ENCODE measurements around the gene LARGE1. TPM values are rescaled to one million over a fixed set of nuclear protein-coding genes. Genes with fewer than 3 reads are reported as not detected.

LARGE1 gene
- total and polyA plus RNA-seq, 11 donors: 31.2 to 211 (median 129) TPM

DNA sequence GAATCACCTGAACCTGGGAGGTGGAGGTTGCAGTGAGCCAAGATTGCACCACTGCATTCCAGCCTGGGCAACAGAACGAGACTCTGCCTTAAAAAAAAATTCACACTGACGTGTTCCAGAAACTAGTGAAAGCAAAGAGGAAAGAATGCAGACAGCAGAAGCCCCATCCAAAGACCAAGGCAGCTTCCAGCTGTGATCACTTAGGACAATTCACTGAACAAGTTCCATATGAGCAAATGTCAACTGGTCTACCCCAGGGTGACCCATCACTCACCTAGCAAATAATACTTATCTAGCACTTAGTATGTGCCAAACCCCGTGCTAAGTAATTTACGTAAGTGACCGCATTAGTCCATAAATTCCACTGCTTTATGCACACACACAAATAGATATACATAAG lies 138.9 kb downstream of the LARGE1 start:
- Histone ChIP-seq H3K27me3 (no peaks in the 10 kb centered on the region), H3K27ac (peak overlapping the region; percentile 39 to 84 (median 74)), H3K9me3 (no peaks in the 10 kb centered on the region), H3K4me1 (peaks cover 0 to 56% (median 23%) of the 10 kb centered on the region in 12 donors), H3K36me3 (no peaks in the 10 kb centered on the region), H3K4me3 (no peak overlapping the region)
- peak in 4 of 5 donors; percentile 26 to 58 (median 43) for DNase-seq
- 42 to 47% (median 45%) methylated on average over 5 of the region's 5 CpGs for WGBS, 4 donors
- TF ChIP-seq POLR2A (IDR thresholded peaks at IDR 0.05): no peak
- TF ChIP-seq, protein P1, sequence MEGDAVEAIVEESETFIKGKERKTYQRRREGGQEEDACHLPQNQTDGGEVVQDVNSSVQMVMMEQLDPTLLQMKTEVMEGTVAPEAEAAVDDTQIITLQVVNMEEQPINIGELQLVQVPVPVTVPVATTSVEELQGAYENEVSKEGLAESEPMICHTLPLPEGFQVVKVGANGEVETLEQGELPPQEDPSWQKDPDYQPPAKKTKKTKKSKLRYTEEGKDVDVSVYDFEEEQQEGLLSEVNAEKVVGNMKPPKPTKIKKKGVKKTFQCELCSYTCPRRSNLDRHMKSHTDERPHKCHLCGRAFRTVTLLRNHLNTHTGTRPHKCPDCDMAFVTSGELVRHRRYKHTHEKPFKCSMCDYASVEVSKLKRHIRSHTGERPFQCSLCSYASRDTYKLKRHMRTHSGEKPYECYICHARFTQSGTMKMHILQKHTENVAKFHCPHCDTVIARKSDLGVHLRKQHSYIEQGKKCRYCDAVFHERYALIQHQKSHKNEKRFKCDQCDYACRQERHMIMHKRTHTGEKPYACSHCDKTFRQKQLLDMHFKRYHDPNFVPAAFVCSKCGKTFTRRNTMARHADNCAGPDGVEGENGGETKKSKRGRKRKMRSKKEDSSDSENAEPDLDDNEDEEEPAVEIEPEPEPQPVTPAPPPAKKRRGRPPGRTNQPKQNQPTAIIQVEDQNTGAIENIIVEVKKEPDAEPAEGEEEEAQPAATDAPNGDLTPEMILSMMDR (IDR thresholded peaks at IDR 0.05): no peak
- peak; percentile 91 to 94 (median 94) for ATAC-seq
- intact Hi-C loops (cut with DNase I): loop anchor here in 2 of 10 donors (5.0 kb wide), 2 partner anchors 91 to 141 kb away; partner anchors contain the start of gene LARGE1 (in 1 of the 2)

DNA sequence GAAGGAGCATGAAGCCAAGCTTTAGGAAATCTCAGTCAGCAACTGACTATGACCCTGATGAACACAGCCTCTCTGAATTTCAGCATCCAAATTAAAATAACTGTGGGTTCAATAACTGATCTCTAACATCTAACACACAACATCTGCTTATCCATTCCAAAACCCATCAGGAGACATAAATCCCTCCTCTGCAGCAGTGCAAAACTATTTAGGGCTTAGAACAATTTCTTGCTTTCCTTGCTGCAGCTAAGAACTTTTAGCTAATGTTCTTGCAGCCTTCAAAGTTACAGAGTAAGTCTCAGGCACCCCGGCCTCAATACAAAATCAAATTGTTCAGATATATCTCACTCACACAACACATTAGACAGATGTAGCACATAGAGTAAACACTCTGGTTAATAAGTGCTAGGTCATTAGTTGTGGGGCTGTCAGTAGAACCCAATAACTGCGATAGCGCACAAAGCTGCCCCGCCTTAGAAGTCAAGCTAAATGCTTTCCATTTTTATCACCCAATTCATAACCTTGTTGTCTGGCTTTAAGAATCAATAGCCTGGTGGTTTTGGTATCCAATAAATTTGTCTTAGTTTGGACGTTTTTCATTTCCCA lies 139.6 kb downstream of the LARGE1 start:
- TF ChIP-seq POLR2A (IDR thresholded peaks at IDR 0.05): no peak
- TF ChIP-seq, protein P1 (IDR thresholded peaks at IDR 0.05): no peak
- Histone ChIP-seq H3K27ac (peak overlapping the region in 10 of 12 donors; percentile 39 to 84 (median 76)), H3K36me3 (no peaks in the 10 kb centered on the region), H3K4me3 (no peak overlapping the region), H3K9me3 (no peaks in the 10 kb centered on the region), H3K4me1 (peaks cover 0 to 51% (median 17%) of the 10 kb centered on the region in 12 donors), H3K27me3 (no peaks in the 10 kb centered on the region)
- DNase-seq (no peak), ATAC-seq (no peak)
- WGBS, 4 donors: 89 to 91% (median 90%) methylated on average over 5 of the region's 5 CpGs
- intact Hi-C loops (cut with DNase I): loop anchor here in 2 of 10 donors (5.0 kb wide), 2 partner anchors 92 to 142 kb away; partner anchors contain the start of gene LARGE1 (in 1 of the 2)

DNA sequence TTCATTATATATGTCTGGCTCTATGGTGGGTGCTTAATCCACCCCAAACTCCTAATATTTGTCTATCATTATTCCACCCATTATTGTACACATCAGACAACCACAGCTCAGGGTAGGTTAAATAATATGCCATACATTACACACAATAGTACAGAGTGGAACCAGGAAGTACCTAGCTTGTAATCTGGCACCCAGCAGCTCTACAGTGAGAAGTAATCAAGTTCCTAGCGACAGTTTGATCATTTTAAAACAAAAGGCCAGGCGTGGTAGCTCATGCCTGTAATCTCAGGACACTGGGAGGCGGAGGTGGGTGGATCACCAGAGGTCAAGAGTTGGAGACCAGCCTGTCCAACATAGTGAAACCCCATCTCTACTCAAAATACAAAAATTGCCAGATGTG lies 141.0 kb downstream of the LARGE1 start:
- WGBS, 4 donors: 88 to 93% (median 89%) methylated on average over 3 of the region's 3 CpGs
- Histone ChIP-seq H3K27me3 (no peaks in the 10 kb centered on the region), H3K9me3 (no peaks in the 10 kb centered on the region), H3K4me1 (peaks cover 0 to 56% (median 17%) of the 10 kb centered on the region in 12 donors), H3K4me3 (no peak overlapping the region), H3K36me3 (no peaks in the 10 kb centered on the region), H3K27ac (peak overlapping the region in 3 of 12 donors; percentile 73 to 83 (median 80))
- DNase-seq: no peak
- intact Hi-C loops (cut with DNase I): loop anchor here in 3 of 10 donors (5.0 to 10.0 kb wide), 3 partner anchors 136 to 174 kb away; partner anchors contain the start of gene LARGE1 (in 1 of the 3)
- no peak for TF ChIP-seq POLR2A (IDR thresholded peaks at IDR 0.05)
- TF ChIP-seq, protein P1 (IDR thresholded peaks at IDR 0.05): no peak
- ATAC-seq: no peak

DNA sequence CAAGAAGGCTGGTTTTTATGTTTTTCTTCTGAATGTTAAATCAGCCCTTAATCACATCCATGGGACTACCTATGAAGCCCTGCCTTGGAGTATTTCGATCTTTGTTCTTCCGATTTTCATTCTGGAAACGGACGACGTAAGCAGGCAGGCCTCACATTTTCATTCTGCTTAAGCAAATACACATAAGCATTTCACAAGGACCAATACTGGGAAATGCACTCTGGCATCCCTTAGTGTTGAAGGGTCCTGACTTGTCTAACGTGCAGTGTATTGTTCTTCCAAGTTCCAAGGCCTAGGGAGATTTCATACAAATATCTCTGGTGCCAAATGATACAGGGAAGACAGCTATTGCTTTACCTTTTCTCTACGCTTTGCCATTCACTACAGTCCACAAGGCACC lies 143.8 kb downstream of the LARGE1 start:
- no peaks in the 10 kb centered on the region for H3K27me3 ChIP-seq
- H3K4me3 ChIP-seq: no peak overlapping the region
- intact Hi-C loops (cut with DNase I): loop anchor here in 3 of 10 donors (5.0 to 10.0 kb wide), 3 partner anchors 138 to 172 kb away; partner anchors contain the start of gene LARGE1 (in 1 of the 3)
- H3K27ac ChIP-seq: peak overlapping the region in 4 of 12 donors; percentile 14 to 55 (median 38)
- ATAC-seq: no peak
- no peak for TF ChIP-seq POLR2A (IDR thresholded peaks at IDR 0.05)
- TF ChIP-seq, protein P1 (IDR thresholded peaks at IDR 0.05): no peak
- no peaks in the 10 kb centered on the region for H3K36me3 ChIP-seq
- DNase-seq: no peak
- H3K4me1 ChIP-seq: peaks cover 0 to 65% (median 20%) of the 10 kb centered on the region in 12 donors
- H3K9me3 ChIP-seq: no peaks in the 10 kb centered on the region
- WGBS, 4 donors: 68 to 71% (median 69%) methylated on average over 7 of the region's 7 CpGs
